HEK293 (cell line): Measurements from ENCODE around the gene KLHL11.
"Not testable (repeated sequence)": the region's sequence is repeated elsewhere in the genome, so short reads cannot be mapped to it uniquely, and the experiment has no call there.

Experiments used
- BCL11A ChIP-seq: fragments of 450-650 bp; formaldehyde crosslinking; IDR thresholded peaks from 2 replicates; pipeline ENCODE4 v1.5.1; 2016; ENCODE audit warnings: low read depth, missing biosample characterization, missing genetic modification characterization
- CTCF ChIP-seq: fragments of 450-650 bp; formaldehyde crosslinking; IDR thresholded peaks from 2 replicates; pipeline ENCODE4 v1.5.1; 2016; ENCODE audit warnings: missing biosample characterization, missing genetic modification characterization
- EGR2 ChIP-seq: fragments of 450-650 bp; formaldehyde crosslinking; IDR thresholded peaks from 2 replicates; pipeline ENCODE4 v1.5.1; 2016; ENCODE audit warnings: low read depth, missing biosample characterization, missing genetic modification characterization
- ZNF16 ChIP-seq: fragments of 450-650 bp; formaldehyde crosslinking; IDR thresholded peaks from 2 replicates; pipeline ENCODE4 v1.5.1; 2016; ENCODE audit warnings: low read depth, missing biosample characterization, missing genetic modification characterization
- ZNF488 ChIP-seq: fragments of 450-650 bp; formaldehyde crosslinking; IDR thresholded peaks from 2 replicates; pipeline ENCODE4 v1.5.1; 2016; ENCODE audit warnings: missing biosample characterization, missing genetic modification characterization
- ZNF530 ChIP-seq: fragments of 450-650 bp; formaldehyde crosslinking; IDR thresholded peaks from 2 replicates; pipeline ENCODE4 v1.5.1; 2016; ENCODE audit warnings: low read depth, missing biosample characterization, missing genetic modification characterization
- ZNF558 ChIP-seq: fragments of 450-650 bp; formaldehyde crosslinking; IDR thresholded peaks from 2 replicates; pipeline ENCODE4 v1.5.1; 2016; ENCODE audit warnings: missing biosample characterization, missing genetic modification characterization
- ZNF624 ChIP-seq: fragments of 450-650 bp; formaldehyde crosslinking; IDR thresholded peaks from 2 replicates; pipeline ENCODE4 v1.5.1; 2017; ENCODE audit warnings: missing biosample characterization, missing genetic modification characterization
- ZNF707 ChIP-seq: fragments of 450-650 bp; formaldehyde crosslinking; IDR thresholded peaks from 2 replicates; pipeline ENCODE4 v1.5.1; 2016; ENCODE audit warnings: missing biosample characterization, missing genetic modification characterization

GRCh38 chr17:41851382-41851781, 13.8 kb downstream of the KLHL11 start:
- not testable (repeated sequence) for TF ChIP-seq CTCF (tag by site-specific recombination); ZNF488 (tag by site-specific recombination); ZNF16 (tag by site-specific recombination); BCL11A (tag by site-specific recombination); ZNF558 (tag by site-specific recombination); EGR2; ZNF624; ZNF530 (tag by site-specific recombination); ZNF707
